ENCODE results near the gene CTNND2.

DNA sequence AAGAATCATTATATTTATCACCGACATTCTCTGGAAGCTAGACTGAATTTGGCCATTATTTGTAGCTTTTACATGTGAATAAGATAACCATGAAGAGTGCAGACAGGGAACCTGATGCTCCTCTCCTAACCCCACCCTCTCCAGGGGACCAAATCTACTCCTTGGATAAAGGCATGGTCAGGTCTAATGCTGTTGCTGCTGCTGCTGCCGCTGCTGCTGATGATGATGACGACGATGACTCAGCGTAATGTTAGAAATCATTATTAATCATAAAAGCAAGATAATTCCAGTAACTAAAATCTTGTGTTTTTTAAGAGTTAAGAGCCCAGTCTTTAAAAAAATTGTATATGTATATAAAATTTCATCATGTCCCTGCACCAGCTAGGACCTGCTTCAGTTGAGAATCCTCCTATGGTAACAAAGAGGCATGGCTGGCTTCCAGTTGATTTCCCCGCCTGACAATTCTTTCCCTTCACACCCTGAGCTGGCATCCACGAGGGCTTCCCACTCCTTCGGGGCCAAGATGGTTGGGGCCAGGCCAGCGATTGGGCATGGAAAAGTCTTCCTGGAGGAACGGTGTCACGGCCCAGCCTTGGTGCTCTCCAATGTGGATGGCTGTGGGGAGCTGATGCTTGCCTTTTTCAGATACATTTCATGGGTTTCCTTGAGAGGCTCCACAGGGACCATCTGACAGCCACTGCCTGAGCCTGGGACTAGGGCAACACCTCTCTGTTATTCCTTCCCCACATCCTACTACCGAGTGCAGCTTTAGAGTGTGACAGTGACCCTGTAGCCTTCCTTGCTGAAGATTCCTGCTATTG is 400.0 kb downstream of the CTNND2 start:
- no peak for TF ChIP-seq GABPA (IDR thresholded peaks at IDR 0.05 in 1 of 2, conservative IDR thresholded peaks at IDR 0.05 in 1 of 2)
- TF ChIP-seq, protein P1, sequence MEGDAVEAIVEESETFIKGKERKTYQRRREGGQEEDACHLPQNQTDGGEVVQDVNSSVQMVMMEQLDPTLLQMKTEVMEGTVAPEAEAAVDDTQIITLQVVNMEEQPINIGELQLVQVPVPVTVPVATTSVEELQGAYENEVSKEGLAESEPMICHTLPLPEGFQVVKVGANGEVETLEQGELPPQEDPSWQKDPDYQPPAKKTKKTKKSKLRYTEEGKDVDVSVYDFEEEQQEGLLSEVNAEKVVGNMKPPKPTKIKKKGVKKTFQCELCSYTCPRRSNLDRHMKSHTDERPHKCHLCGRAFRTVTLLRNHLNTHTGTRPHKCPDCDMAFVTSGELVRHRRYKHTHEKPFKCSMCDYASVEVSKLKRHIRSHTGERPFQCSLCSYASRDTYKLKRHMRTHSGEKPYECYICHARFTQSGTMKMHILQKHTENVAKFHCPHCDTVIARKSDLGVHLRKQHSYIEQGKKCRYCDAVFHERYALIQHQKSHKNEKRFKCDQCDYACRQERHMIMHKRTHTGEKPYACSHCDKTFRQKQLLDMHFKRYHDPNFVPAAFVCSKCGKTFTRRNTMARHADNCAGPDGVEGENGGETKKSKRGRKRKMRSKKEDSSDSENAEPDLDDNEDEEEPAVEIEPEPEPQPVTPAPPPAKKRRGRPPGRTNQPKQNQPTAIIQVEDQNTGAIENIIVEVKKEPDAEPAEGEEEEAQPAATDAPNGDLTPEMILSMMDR (IDR thresholded peaks at IDR 0.05; ENCODE audit: low read depth, low read length, missing input control): no peak
- TF ChIP-seq SP1 (IDR thresholded peaks at IDR 0.05): no peak
- TF ChIP-seq JUND (IDR thresholded peaks at IDR 0.05): no peak
